Uterus (tissue), 4 donors: ENCODE results near the gene CCR5. TPM values are rescaled to one million over a fixed set of nuclear protein-coding genes. Genes with fewer than 3 reads are reported as not detected.

Experiments
- DNase-seq, 2 donors: peaks; one replicate each; pipeline ENCODE4 v3.0.0-alpha.2; 2019 to 2020
- H3K27ac ChIP-seq, 2 donors: fragments of 200-600 bp; sonication (generic); 1 replicate in 1 of 2; 2 replicates in 1 of 2; pipeline ENCODE4 v1.5.1; 2016 to 2018
- H3K27me3 ChIP-seq, 2 donors: fragments of 200-600 bp; sonication (generic); one replicate each; pipeline ENCODE4 v1.5.1; 2018 to 2019; ENCODE audit warnings: control low read depth in 1 of 2
- H3K36me3 ChIP-seq, 2 donors: fragments of 200-600 bp; sonication (generic); one replicate each; pipeline ENCODE4 v1.5.1; 2019; ENCODE audit warnings: control low read depth in 1 of 2
- H3K4me1 ChIP-seq, 2 donors: fragments of 200-600 bp; sonication (generic); one replicate each; pipeline ENCODE4 v1.5.1; 2018 to 2019; ENCODE audit warnings: control low read depth in 1 of 2
- H3K4me3 ChIP-seq, 2 donors: fragments of 200-600 bp; sonication (generic); 1 replicate in 1 of 2; 2 replicates in 1 of 2; pipeline ENCODE4 v1.5.1; 2018 to 2019; ENCODE audit warnings: mild to moderate bottlenecking in 1 of 2
- H3K9me3 ChIP-seq, 2 donors: fragments of 200-600 bp; sonication (generic); one replicate each; pipeline ENCODE4 v1.5.1; 2019; ENCODE audit warnings: control low read depth in 1 of 2
- POLR2A ChIP-seq, 2 donors: fragments of 450-650 bp; IDR thresholded peaks; one replicate each; pipeline ENCODE4 v1.6.1; 2016; ENCODE audit warnings: antibody characterized with exemption in 2 of 2, mild to moderate bottlenecking in 1 of 2, moderate library complexity in 1 of 2
- intact Hi-C: fragments of 100-400 bp; cut with DNase I; formaldehyde crosslinking; loops from one replicate; pipeline ENCODE4 v1.15.1; 2023; ENCODE audit warnings: low total_unique reads
- total RNA-seq, 4 donors: library from RNA; depleted of rRNA in 3 of 4; stranded (reverse); fragments of >200 nt in 3 of 4; gene quantifications; one replicate each; pipeline versions ENCODE4 v1.1.0 to v1.2.4, GENCODE V29; 2014 to 2023
- TF ChIP-seq, protein P1 (sequence below), 4 experiments: fragments of 200-600 bp in 2 of 4; fragments of 450-650 bp in 2 of 4; sonication (generic) in 2 of 4; IDR thresholded peaks; one replicate each; pipeline ENCODE4 v1.5.1; 2016 to 2019; ENCODE audit warnings: antibody characterized with exemption in 4 of 4, mild to moderate bottlenecking in 2 of 4, moderate library complexity in 1 of 4
- donor health status: DM: yes; HTN: yes; CAD: no.

CCR5 gene
- total RNA-seq, 4 donors from 2014 or later: 0.41 to 1.2 TPM; not detected in 2

GRCh38 chr3:46359733-46360493 is 10.8 kb upstream of the CCR5 start:
- Histone ChIP-seq H3K9me3 (no peaks in the 10 kb centered on the region), H3K4me3 (no peak overlapping the region), H3K27me3 (no peaks in the 10 kb centered on the region), H3K36me3 (no peaks in the 10 kb centered on the region), H3K27ac (no peak overlapping the region), H3K4me1 (no peaks in the 10 kb centered on the region)
- TF ChIP-seq, protein P1, sequence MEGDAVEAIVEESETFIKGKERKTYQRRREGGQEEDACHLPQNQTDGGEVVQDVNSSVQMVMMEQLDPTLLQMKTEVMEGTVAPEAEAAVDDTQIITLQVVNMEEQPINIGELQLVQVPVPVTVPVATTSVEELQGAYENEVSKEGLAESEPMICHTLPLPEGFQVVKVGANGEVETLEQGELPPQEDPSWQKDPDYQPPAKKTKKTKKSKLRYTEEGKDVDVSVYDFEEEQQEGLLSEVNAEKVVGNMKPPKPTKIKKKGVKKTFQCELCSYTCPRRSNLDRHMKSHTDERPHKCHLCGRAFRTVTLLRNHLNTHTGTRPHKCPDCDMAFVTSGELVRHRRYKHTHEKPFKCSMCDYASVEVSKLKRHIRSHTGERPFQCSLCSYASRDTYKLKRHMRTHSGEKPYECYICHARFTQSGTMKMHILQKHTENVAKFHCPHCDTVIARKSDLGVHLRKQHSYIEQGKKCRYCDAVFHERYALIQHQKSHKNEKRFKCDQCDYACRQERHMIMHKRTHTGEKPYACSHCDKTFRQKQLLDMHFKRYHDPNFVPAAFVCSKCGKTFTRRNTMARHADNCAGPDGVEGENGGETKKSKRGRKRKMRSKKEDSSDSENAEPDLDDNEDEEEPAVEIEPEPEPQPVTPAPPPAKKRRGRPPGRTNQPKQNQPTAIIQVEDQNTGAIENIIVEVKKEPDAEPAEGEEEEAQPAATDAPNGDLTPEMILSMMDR (IDR thresholded peaks at IDR 0.05): no peak
- no peak for TF ChIP-seq POLR2A (IDR thresholded peaks at IDR 0.05)
- DNase-seq: no peak
- intact Hi-C loops: no loop called here

- no peak overlapping the region for H3K4me3 ChIP-seq
- intact Hi-C loops: no loop called here
- TF ChIP-seq, protein P1 (IDR thresholded peaks at IDR 0.05): no peak
- no peak for TF ChIP-seq POLR2A (IDR thresholded peaks at IDR 0.05)
Observed at GRCh38 chr3:46360907-46361306, 9.8 kb upstream of the CCR5 start.

GRCh38 chr3:46361408-46362283 is 9.1 kb upstream of the CCR5 start:
- no peaks in the 10 kb centered on the region for H3K4me1 ChIP-seq
- no peak overlapping the region for H3K4me3 ChIP-seq
- no peaks in the 10 kb centered on the region for H3K27me3 ChIP-seq
- intact Hi-C loops: no loop called here
- TF ChIP-seq POLR2A (IDR thresholded peaks at IDR 0.05): no peak
- TF ChIP-seq, protein P1 (IDR thresholded peaks at IDR 0.05): no peak
- H3K27ac ChIP-seq: no peak overlapping the region
- DNase-seq: no peak
- no peaks in the 10 kb centered on the region for H3K9me3 ChIP-seq
- no peaks in the 10 kb centered on the region for H3K36me3 ChIP-seq

More at GRCh38 chr3:46360907-46361306, 9.8 kb upstream of the CCR5 start:
- Histone ChIP-seq H3K27ac (no peak overlapping the region), H3K4me1 (no peaks in the 10 kb centered on the region), H3K9me3 (no peaks in the 10 kb centered on the region), H3K27me3 (no peaks in the 10 kb centered on the region), H3K36me3 (no peaks in the 10 kb centered on the region)
- DNase-seq: no peak

GRCh38 chr3:46365041-46365440 is 5.7 kb upstream of the CCR5 start:
- H3K36me3 ChIP-seq: no peaks in the 10 kb centered on the region
- TF ChIP-seq, protein P1 (IDR thresholded peaks at IDR 0.05): no peak
- TF ChIP-seq POLR2A (IDR thresholded peaks at IDR 0.05): no peak
- no peak overlapping the region for H3K4me3 ChIP-seq
- no peaks in the 10 kb centered on the region for H3K4me1 ChIP-seq
- H3K27me3 ChIP-seq: no peaks in the 10 kb centered on the region
- no peaks in the 10 kb centered on the region for H3K9me3 ChIP-seq
- no peak overlapping the region for H3K27ac ChIP-seq
- no peak for DNase-seq
- intact Hi-C loops: no loop called here
